GM13977 (cell line): ENCODE results near the gene TTC12.
A peak's percentile ranks its signal among the peaks of the same experiment; 100 is the strongest.

Source experiments
- DNase-seq: peaks from one replicate; pipeline ENCODE4 v3.0.0; 2012; ENCODE audit warnings: low spot score
- CTCF ChIP-seq: IDR thresholded peaks from 2 replicates; pipeline ENCODE4 v1.5.1; 2012; ENCODE audit warnings: mild to moderate bottlenecking, control low read depth; ENCODE audit not compliant: insufficient read depth; ENCODE audit errors: extremely low read depth, missing control alignments
- in situ Hi-C: fragments of 300-500 bp; cut with MboI; formaldehyde crosslinking; loops from one replicate; pipeline ENCODE4 v1.12.0; 2022; ENCODE audit warnings: low sequenced_read_pairs, low pct_unique_long_range_greater_than_20kb, mixed read lengths, inconsistent platforms; ENCODE audit not compliant: unreplicated experiment

The TTC12 gene

GRCh38 chr11:113373306-113373705 is 58.9 kb downstream of the TTC12 start:
- no peak for TF ChIP-seq CTCF
- no peak for DNase-seq
- in situ Hi-C loops, result no loop called here

GRCh38 chr11:113373981-113374560 is 59.7 kb downstream of the TTC12 start:
- no peak for DNase-seq
- TF ChIP-seq CTCF, result no peak
- in situ Hi-C loops, result no loop called here

DNA sequence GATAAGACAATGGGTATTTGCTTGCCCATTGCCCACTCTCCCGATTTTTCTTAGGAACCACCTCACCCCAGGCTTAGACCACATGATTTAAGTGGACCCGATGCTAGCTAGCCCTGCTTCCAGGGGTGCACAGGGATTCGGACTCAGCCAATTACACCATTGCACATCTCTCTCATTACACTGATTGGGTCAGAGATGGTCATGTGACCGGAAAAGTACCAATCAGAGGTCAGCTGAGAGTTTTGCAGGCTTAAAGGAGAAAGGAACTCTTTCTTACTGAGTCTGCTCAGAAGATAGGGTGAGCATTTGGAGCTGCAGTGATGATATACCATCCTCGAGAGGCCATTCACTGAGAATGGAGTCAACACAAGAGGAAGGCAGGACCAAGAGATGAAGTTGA is 61.0 kb downstream of the TTC12 start:
- DNase-seq, result no peak
- TF ChIP-seq CTCF, result no peak
- in situ Hi-C loops, result no loop called here

DNA sequence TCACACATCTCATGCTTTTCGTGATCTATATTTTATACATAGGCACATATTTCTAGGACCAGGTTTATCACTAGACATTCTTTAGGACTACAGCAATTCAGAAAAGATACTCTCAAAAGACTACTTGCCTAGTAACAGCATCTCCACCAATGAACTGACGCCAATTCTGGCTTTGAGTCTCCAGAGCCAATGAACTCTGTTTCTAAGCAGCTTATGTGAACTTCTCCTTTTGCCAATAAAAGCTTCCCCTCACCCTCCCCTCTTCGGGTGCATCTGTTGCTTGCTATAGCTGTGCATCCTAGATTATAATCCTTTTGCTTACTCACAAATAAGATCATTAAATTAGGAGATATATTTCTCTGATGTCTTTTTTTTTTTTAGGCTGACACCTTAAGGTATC is 61.8 kb downstream of the TTC12 start:
- in situ Hi-C loops, result no loop called here
- peak; percentile 52 for DNase-seq
- TF ChIP-seq CTCF, result no peak

- no peak for TF ChIP-seq CTCF
- in situ Hi-C loops, result no loop called here
- DNase-seq, result no peak
Observed at GRCh38 chr11:113377681-113378412, 63.5 kb downstream of the TTC12 start.

DNA sequence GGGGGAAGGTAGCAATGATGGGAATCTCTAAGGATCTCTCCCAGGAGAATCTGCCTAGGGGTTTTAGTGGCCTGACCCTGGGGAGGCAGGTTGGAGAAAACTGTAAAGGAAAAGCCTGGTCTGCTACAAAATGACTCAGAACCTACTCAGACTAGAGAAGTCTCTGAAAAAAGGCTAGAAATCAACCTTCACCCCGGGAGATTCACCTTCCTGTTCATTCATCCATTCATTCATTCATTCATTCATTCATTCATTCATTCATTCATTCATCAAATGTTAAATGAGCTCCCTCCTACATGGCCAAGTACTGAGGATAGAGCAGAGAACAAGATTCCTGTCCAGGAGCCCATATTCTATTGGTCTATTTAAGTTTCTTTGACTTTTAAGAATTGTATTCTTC is 64.3 kb downstream of the TTC12 start:
- in situ Hi-C loops, result no loop called here
- TF ChIP-seq CTCF, result no peak
- DNase-seq, result no peak

- in situ Hi-C loops, result no loop called here
- TF ChIP-seq CTCF, result no peak
- DNase-seq, result no peak
Observed at GRCh38 chr11:113382121-113382520, 67.7 kb downstream of the TTC12 start.
